K562 (cell line): ENCODE results near the gene KIAA0930. TPM values are rescaled to one million over a fixed set of nuclear protein-coding genes. Genes with fewer than 3 reads are reported as not detected.

Experiments used
- ATAC-seq: fragments of 200-7000 bp; cut with Tn5 transposase; 3 replicates; pipeline ENCODE4 v1.9.1; 2020; ENCODE audit warnings: moderate library complexity
- BruUV-seq: library from RNA; stranded (reverse); fragments of 400-500 nt; replicated peaks from 2 replicates; lab custom pipeline; 2021; lab: Mats Ljungman, UMichigan
- CTCF ChIA-PET: fragments of 300-600 bp; formaldehyde crosslinking; extraction: SDS; loops from one replicate; lab custom pipeline; 2021; ENCODE audit warnings: low intra/inter-chr PET ratio; lab: Yijun Ruan, JAX
- POLR2A ChIA-PET: fragments of 300-600, 350-650 bp; sonication (Branson Sonifier 250); formaldehyde crosslinking; extraction: SDS; loops from one replicate; lab custom pipeline; 2021; ENCODE audit warnings: antibody characterized with exemption, inconsistent platforms; lab: Yijun Ruan, JAX
- DNase-seq, 4 experiments: peaks; one replicate each; pipeline versions ENCODE4 v3.0.0 to v3.0.0-alpha.2; 2011 to 2018; ENCODE audit warnings: low spot score in 3 of 4, mixed read lengths in 3 of 4; ENCODE audit errors: extremely low read depth in 1 of 4
- FAIRE-seq: peaks from 2 replicates; lab custom pipeline; 2011; peaks lifted over from hg19 to GRCh38; lab: Jason Lieb, UNC
- H2AFZ ChIP-seq: 2 replicates; pipeline ENCODE4 v1.6.0; 2011; ENCODE audit warnings: low read depth, low read length, control low read depth, inconsistent platforms
- H3K27ac ChIP-seq: fragments of 200-600 bp; 3 replicates; pipeline ENCODE4 v1.8.0; 2011; ENCODE audit warnings: low read depth, mild to moderate bottlenecking, control low read depth, inconsistent platforms, low read length, moderate library complexity, mixed read lengths; ENCODE audit errors: extremely low read depth
- H3K27me3 ChIP-seq, 2 experiments: fragments of 300-600 bp in 1 of 2; 2 replicates in 1 of 2; 3 replicates in 1 of 2; pipeline versions ENCODE4 v1.6.0 to v1.8.0; 2011; ENCODE audit warnings: inconsistent platforms in 2 of 2, low read length in 2 of 2, mild to moderate bottlenecking in 1 of 2, mixed read lengths in 1 of 2, moderate library complexity in 1 of 2; ENCODE audit not compliant: control insufficient read depth in 2 of 2, insufficient read depth in 2 of 2
- H3K36me3 ChIP-seq: fragments of 300-600 bp; 3 replicates; pipeline ENCODE4 v1.8.0; 2011; ENCODE audit warnings: mild to moderate bottlenecking, low read length, inconsistent platforms; ENCODE audit not compliant: control insufficient read depth, insufficient read depth
- H3K4me1 ChIP-seq, 2 experiments: fragments of 200-600 bp in 1 of 2; replicated peaks in 1 of 2; 2 replicates in 1 of 2; 3 replicates in 1 of 2; pipeline versions ENCODE4 v1.5.1 to v1.8.0; 2011; ENCODE audit warnings: inconsistent platforms in 2 of 2, low read length in 2 of 2, mild to moderate bottlenecking in 1 of 2, mixed read lengths in 1 of 2, moderate library complexity in 1 of 2; ENCODE audit not compliant: control insufficient read depth in 2 of 2, insufficient read depth in 2 of 2
- H3K4me2 ChIP-seq: 2 replicates; pipeline ENCODE4 v1.6.1; 2011; ENCODE audit warnings: low read length, control low read depth, inconsistent platforms, mixed read lengths; ENCODE audit not compliant: insufficient read depth
- H3K4me3 ChIP-seq: fragments of 200-600 bp; sonication (generic), shearing (Covaris generic); 2 replicates; pipeline ENCODE4 v1.5.1; 2016; ENCODE audit warnings: control low read depth, inconsistent platforms
- H3K79me2 ChIP-seq: fragments of 200-600 bp; 3 replicates; pipeline ENCODE4 v1.8.0; 2011; ENCODE audit warnings: low read length, inconsistent platforms; ENCODE audit not compliant: control insufficient read depth, insufficient read depth
- H3K9ac ChIP-seq, 2 experiments: 2 replicates each; pipeline versions ENCODE4 v1.6.0 to v1.6.1; 2011; ENCODE audit warnings: low read depth in 2 of 2, low read length in 2 of 2, control low read depth in 1 of 2, inconsistent platforms in 1 of 2, mild to moderate bottlenecking in 1 of 2, mixed read lengths in 1 of 2; ENCODE audit not compliant: insufficient read depth in 1 of 2
- H3K9me1 ChIP-seq: one replicate; pipeline ENCODE4 v1.6.0; 2011; ENCODE audit warnings: inconsistent platforms, mild to moderate bottlenecking, low read length, moderate library complexity; ENCODE audit not compliant: control insufficient read depth, insufficient read depth
- H3K9me3 ChIP-seq: replicated peaks from 2 replicates; pipeline ENCODE4 v1.5.1; 2011; ENCODE audit warnings: low read depth, low read length, inconsistent platforms; ENCODE audit not compliant: control insufficient read depth, insufficient read depth
- H4K20me1 ChIP-seq: replicated peaks from 2 replicates; pipeline ENCODE4 v1.6.1; 2011; ENCODE audit warnings: low read length, inconsistent platforms, mixed read lengths; ENCODE audit not compliant: control insufficient read depth, insufficient read depth
- ATF3 ChIP-seq, 2 experiments: fragments of 450-650 bp in 1 of 2; sonication (generic) in 1 of 2; formaldehyde crosslinking in 1 of 2; IDR thresholded peaks in 1 of 2; conservative IDR thresholded peaks in 1 of 2; 2 replicates each; pipeline versions ENCODE4 v1.6.1 to v1.8.1; 2016 to 2023; ENCODE audit warnings: mild to moderate bottlenecking in 2 of 2, moderate library complexity in 2 of 2, inconsistent platforms in 1 of 2, missing genetic modification reagents in 1 of 2
- BRF2 ChIP-seq: IDR thresholded peaks from 3 replicates; pipeline ENCODE4 v1.6.1; 2011; ENCODE audit warnings: borderline replicate concordance, mild to moderate bottlenecking; ENCODE audit not compliant: insufficient read length, insufficient read depth
- MYBL2 ChIP-seq, 2 experiments: fragments of 450-650 bp in 1 of 2; sonication (generic) in 1 of 2; formaldehyde crosslinking in 1 of 2; IDR thresholded peaks; 2 replicates each; pipeline versions ENCODE4 v1.6.1 to v1.8.1; 2017 to 2022; ENCODE audit warnings: borderline replicate concordance in 1 of 2, inconsistent platforms in 1 of 2, low read depth in 1 of 2, mild to moderate bottlenecking in 1 of 2, missing genetic modification reagents in 1 of 2, moderate library complexity in 1 of 2
- PKNOX1 ChIP-seq: fragments of 450-650 bp; IDR thresholded peaks from 2 replicates; pipeline ENCODE4 v1.6.1; 2016
- POLR2G ChIP-seq: fragments of 200-400 bp; formaldehyde crosslinking; IDR thresholded peaks from 2 replicates; pipeline ENCODE4 v1.6.1; 2017; ENCODE audit warnings: low read depth, mild to moderate bottlenecking, antibody characterized with exemption, low read length, moderate library complexity
- ZBTB9 ChIP-seq: fragments of 450-650 bp; formaldehyde crosslinking; IDR thresholded peaks from 2 replicates; pipeline ENCODE4 v1.4.0; 2020; ENCODE audit warnings: mild to moderate bottlenecking, moderate library complexity
- ZNF707 ChIP-seq: fragments of 250-450 bp; sonication (Bioruptor Pico); conservative IDR thresholded peaks from 2 replicates; pipeline ENCODE4 v1.8.0; 2022; ENCODE audit warnings: inconsistent platforms, mild to moderate bottlenecking, moderate library complexity
- WGBS: fragments of 100-300 bp; shearing (Covaris generic); methylation state at CpG from one replicate; pipeline ENCODE4 v1.1.6; 2016; ENCODE audit warnings: low coverage, mixed read lengths; ENCODE audit not compliant: insufficient coverage; ENCODE audit errors: missing lambda C conversion rate; 5-methylcytosine and 5-hydroxymethylcytosine counted together
- in situ Hi-C: fragments of 300-500 bp; cut with MboI; formaldehyde crosslinking; loops from 4 replicates; pipeline ENCODE4 v1.15.0; 2018; ENCODE audit warnings: inconsistent platforms, mixed read lengths
- intact Hi-C: fragments of 100-400 bp; cut with micrococcal nuclease; formaldehyde crosslinking; loops from 2 replicates; pipeline ENCODE4 v1.14.2; 2022
- polyA plus RNA-seq, 8 experiments: library from polyadenylated mRNA; depleted of rRNA in 4 of 8; stranded (reverse) in 5 of 8; unstranded in 3 of 8; fragments of >200 nt; fragmentation: Nextera tagmentation in 2 of 8; fragmentation: Illumina TruSeq in 1 of 8; extraction: Ambion mirVana in 2 of 8; extraction: Trizol in 1 of 8; gene quantifications; 2 replicates each; pipeline versions ENCODE4 v1.2.1 to v1.2.3, GENCODE V29; 2011 to 2014; ENCODE audit warnings: inconsistent platforms in 1 of 8, missing spikeins in 1 of 8
- total RNA-seq, 7 experiments: library from RNA; depleted of rRNA in 6 of 7; stranded (reverse); fragments of >200 nt in 6 of 7; fragmentation: Illumina TruSeq in 2 of 7; extraction: Trizol in 2 of 7; gene quantifications; 2 replicates each; pipeline versions ENCODE4 v1.2.1 to v1.2.3, GENCODE V29; 2011 to 2021; ENCODE audit warnings: low replicate concordance in 1 of 7

KIAA0930 gene
- total and polyA plus RNA-seq, 9 of the 15 experiments (the other 6 are each of a cell fraction or from before 2014, with no cell fraction given), result 0.24 to 12.1 (median 6.4) TPM

- no peak for FAIRE-seq
- Histone ChIP-seq H3K4me2 (no peak overlapping the region), H4K20me1 (no peaks in the 10 kb centered on the region), H3K4me3 (no peak overlapping the region), H3K36me3 (peaks cover 23% of the 10 kb centered on the region; the same call in 2 of the 3 replicates), H3K9ac (no peak overlapping the region), H3K79me2 (no peaks in the 10 kb centered on the region), H3K9me1 (no peaks in the 10 kb centered on the region), H3K9me3 (no peaks in the 10 kb centered on the region), H3K27me3 (no peaks in the 10 kb centered on the region), H3K4me1 (peaks cover 6 to 13% of the 10 kb centered on the region in 2 experiments; a peak in 4 of 5 replicates), H3K27ac (no peak overlapping the region), H2AFZ (no peak overlapping the region)
- WGBS, result 81% methylated on average over 13 of the region's 16 CpGs
- ChIA-PET CTCF (no interaction called here), POLR2A (no interaction called here)
- in situ Hi-C loops, result no loop called here
- no peak for DNase-seq
- BruUV-seq, result no TSS peak
- intact Hi-C loops, result no loop called here
- ATAC-seq, result no peak
- no peak for TF ChIP-seq ZBTB9 (CRISPR knock-in tag)
- no peak for TF ChIP-seq MYBL2 (IDR thresholded peaks at IDR 0.05; ENCODE audit: low read depth)
- no peak for TF ChIP-seq MYBL2 (CRISPR knock-in tag; IDR thresholded peaks at IDR 0.05; ENCODE audit: borderline replicate concordance)
- TF ChIP-seq PKNOX1, result no peak
- TF ChIP-seq ZNF707 (CRISPR knock-in tag), result no peak
- no peak for TF ChIP-seq BRF2
- TF ChIP-seq ATF3 (IDR thresholded peaks at IDR 0.05), result no peak
- TF ChIP-seq ATF3 (CRISPR knock-in tag; conservative IDR thresholded peaks at IDR 0.05), result no peak
- TF ChIP-seq POLR2G, result no peak
Measured at GRCh38 chr22:45188779-45189178, 51.9 kb downstream of the KIAA0930 start.
